HG02642 (cell line): ENCODE results near the gene TMEM184B.

Experiments used
- ATAC-seq: cut with Tn5 transposase; IDR thresholded peaks from one replicate; pipeline ENCODE4 v1.9.1; 2021; ENCODE audit warnings: mild to moderate bottlenecking; ENCODE audit not compliant: unreplicated experiment, poor library complexity

Gene TMEM184B

GRCh38 chr22:38213319-38213989, 59.4 kb downstream of the TMEM184B start:
- no peak for ATAC-seq

- ATAC-seq, result no peak
Measured at GRCh38 chr22:38212442-38212841, 60.4 kb downstream of the TMEM184B start.

DNA sequence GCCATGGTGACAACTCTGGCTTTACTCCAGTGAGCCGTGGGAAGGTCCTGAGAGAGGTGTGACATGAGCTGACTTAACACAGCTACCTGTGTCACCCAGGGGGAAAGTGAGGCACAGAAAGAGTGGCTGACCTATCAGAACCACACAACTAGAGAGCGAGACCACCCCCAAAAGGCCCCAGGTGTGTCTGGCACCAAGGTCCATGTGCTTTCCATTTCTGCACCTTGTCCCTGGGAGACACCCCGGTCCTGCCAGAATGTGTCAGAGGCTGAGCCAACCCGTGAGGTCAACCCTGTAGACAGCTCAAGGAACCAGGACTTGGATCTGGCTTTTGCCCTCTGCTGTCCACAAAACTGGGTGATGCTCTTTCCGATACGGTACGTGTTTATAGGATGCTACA, 61.3 kb downstream of the TMEM184B start:
- no peak for ATAC-seq

- ATAC-seq, result no peak
Measured at GRCh38 chr22:38208551-38208968, 64.2 kb downstream of the TMEM184B start.

- ATAC-seq, result no peak
Measured at GRCh38 chr22:38207898-38208432, 64.8 kb downstream of the TMEM184B start.

DNA sequence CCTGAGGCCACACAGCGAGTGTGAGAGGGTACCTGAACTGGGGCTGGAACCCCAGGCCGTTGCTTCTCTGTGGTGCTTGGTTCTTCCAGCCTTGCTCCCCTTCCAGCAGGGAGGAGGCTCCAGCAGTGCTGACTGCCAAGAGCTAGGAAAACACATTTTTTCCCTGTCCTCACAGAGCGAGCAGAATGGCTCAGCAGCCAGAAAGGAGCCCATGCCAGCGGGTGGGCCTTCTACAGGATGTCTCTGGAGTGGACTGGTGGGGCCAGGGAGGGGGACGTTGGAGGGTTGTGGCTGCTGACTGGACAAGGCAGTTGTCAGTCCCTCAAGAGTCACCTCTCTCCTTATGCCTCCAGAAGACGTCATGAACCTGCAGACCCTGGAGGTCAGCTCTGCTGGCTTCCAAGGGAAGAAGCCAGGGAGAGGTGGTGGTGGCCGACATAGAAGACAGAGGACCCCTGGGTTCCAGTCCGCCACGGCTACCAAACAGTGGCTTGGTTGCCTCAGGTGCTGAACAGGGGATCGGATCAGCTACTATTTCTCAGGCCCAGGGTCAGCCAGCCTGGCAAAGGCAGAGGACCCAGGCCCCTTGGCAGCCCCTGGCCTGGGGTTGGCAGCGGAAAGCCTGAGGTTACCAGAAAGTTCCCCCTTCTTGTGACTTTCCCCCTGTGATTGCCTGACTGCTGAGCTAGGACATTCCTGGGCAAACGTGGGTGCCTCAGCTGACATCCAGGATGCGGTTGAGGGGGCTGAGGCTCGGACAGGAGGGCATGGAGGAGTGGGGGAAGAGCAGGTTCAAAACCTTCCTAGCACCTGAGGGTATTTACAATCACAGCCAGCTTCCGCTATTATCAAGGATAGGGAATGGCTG, 67.3 kb downstream of the TMEM184B start:
- no peak for ATAC-seq

DNA sequence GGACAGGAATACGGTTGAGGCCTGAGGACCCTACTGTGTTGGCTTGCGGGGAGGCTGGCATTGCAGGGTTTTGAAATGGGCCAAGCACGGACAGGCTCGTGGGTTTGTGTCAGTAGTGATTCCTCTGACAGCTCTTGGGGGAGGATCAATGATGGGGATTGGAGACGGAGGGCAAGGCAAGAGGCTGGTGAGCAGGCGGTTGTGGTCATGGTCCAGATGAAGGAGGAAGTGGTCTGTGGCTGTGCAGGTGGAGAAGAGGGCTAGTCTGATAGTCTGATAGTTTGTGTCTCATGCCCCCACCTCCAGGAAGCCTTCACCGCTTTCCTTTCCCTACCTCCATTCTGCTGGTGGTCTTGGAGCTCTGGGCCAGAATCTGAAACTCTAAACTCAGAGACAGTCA, 68.0 kb downstream of the TMEM184B start:
- no peak for ATAC-seq

DNA sequence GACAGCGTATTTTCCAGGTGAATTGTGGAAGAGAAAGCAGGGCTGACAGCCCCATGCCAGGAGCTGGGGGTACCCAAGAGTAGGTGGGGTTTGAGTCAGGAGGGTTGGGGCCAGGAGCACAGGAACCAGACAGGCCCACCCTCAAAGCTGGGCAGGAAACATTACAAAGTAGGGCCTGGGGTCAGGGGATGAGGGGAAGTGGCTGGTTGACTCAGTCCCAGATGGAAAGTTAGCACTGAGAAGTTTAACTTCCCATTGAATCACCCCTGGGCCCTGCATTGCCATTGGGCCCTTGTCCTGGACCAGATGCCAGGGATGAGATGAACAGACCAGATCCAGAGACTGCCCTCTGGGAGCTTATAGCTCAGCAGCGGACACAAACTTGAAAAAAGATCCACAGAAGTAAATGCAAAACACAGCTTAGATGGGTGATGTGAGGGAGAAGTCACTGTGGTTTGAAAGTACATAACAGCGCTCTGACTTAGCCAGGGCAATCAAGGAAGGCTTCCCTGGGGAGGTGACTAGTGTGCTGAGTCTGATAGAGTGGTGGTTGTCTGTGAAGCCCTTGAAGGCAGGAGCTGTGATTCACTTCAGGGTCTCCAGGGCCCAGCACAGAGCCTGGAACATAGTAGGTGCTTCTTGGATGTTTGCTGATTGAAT, 68.8 kb downstream of the TMEM184B start:
- ATAC-seq, result no peak

DNA sequence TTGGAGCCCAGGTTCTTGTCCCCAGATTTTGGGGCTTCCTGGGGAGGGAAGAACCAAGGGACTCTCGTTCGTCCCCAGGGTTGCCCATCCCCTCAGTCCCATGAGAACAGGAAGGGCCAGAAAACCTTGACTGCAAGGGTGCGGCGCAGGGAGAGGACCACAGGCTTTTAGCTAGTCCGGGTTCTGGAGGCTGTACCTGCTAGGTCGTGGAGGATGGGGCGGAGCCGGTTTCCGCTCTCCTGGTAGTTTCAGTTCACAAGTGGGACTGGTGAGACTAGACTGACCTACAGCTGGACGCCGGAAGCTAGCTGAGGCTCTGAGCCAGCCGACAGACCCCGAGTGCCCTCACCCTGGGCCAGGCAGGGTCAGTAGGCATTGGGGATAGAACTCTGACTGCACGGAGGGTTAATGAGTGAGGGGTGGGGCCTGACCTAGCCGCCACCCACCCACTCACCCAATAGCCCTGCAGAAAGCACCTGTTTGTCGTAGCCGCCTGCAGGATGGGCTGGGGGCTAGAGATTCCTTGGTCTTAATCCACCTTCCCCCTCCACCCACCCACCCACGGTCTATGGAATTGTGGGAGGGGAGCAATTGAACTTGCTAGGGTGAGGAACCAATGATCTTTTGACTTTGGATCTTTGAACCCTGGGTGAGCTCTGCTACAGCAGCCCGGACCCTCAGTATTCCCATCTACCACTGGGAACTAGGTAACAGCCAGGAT, 69.6 kb downstream of the TMEM184B start:
- ATAC-seq, result no peak

- peak; percentile 32 for ATAC-seq
Measured at GRCh38 chr22:38202437-38203089, 70.2 kb downstream of the TMEM184B start.

DNA sequence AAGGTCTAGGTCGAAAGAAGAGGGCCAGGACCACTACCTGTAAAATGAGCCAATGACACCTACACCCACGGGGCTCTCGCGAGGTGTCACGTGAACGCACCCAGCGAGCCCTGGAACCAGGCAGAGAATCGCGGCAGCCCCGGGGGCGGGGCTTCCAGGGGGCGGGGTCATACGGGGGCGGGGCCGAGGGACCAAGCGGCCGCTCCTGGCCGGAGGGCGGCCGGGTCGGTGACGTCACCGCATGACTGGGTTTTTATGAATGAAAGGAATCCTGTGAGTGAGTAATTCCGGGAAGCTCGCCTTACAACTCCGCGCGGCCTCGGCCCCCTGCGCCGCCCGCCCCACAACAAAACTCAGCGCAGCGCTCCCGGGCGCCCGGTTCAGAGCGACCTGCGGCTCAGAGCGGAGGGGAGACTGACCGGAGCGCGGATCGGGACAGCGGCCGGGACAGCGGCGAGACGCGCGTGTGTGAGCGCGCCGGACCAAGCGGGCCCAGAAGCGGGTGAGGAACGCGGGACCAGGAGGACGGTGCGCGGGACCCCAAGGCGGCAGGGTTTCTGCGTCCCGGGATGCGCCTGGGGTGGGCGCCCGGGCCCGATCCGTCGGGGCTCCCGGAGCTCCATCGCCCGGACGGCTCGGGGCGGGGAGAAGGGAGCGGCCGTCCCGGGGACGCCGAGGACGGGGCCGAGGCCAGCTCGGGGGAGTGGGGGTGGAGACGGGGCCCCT, 70.9 kb downstream of the TMEM184B start, which contains the start of gene MAFF:
Gene MAFF, plus strand, starts transcription at position 284 of the 726 bp plus-strand sequence. CDS start 11,860 bp downstream, outside the sequence.
- peak; percentile 59 for ATAC-seq

- peak; percentile 6 for ATAC-seq
Measured at GRCh38 chr22:38201371-38201710, 71.5 kb downstream of the TMEM184B start.

- ATAC-seq, result no peak
Measured at GRCh38 chr22:38199826-38200559, 72.8 kb downstream of the TMEM184B start.

DNA sequence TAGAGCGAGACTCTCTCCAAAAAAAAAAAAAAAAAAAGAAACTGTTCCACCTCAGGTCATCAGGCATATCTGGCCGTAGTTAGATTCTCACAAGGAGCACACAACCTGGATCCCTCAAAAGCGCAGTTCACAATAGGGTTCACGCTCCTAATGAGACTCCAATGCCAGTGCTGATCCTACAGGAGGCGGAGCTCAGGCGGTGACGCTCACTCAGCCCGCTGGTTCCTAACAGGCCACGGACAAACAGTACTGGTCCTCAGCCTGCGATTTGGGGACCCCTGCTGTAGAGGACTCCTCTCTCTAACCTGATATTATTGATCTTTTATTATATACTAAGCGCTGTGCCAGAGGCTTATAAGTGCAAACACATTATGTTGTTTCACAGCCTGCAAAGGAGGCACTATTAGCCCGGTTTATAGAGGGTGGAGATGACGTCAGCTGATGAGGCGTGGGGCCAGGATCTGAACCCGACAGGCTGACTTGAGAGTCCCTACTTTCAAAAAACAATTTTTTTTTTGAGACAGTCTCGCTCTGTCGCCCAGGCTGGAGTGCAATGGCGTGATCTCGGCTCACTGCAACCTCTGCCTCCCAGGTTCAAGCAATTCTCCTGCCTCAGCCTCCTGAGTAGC, 75.9 kb downstream of the TMEM184B start:
- no peak for ATAC-seq

- no peak for ATAC-seq
Measured at GRCh38 chr22:38193580-38193979, 79.2 kb downstream of the TMEM184B start.

DNA sequence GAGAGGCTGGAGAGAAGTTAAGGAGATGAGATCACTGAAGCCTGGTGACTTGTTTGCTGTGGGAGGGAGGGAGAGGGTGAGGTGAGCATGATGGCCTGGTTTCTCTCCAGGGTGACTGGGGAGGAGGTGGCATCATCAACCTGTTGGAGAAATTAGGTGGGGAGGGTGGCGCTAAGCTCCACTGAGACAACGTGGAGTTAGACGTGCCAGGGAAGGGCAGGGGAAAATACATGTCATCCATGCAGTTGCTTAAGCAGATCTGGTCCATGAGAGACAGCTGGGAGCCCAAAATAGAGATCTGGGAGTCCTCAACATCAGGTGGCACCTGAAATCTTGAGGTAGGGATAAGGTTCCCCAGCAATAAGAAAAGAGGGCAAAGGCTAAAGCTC, 80.3 kb downstream of the TMEM184B start:
- ATAC-seq, result no peak

- no peak for ATAC-seq
Measured at GRCh38 chr22:38191731-38192474, 80.9 kb downstream of the TMEM184B start.
